HFF-Myc (cell line): ENCODE data around the gene KIAA1549.

Experiments used
- DNase-seq: peaks from one replicate; pipeline ENCODE4 v3.0.0-alpha.2; 2011; ENCODE audit warnings: low read depth; ENCODE audit errors: extremely low read depth
- H3K4me3 ChIP-seq: replicated peaks from 2 replicates; pipeline ENCODE4 v1.5.1; 2011; ENCODE audit warnings: low read depth, mild to moderate bottlenecking, control low read depth, low read length
- CTCF ChIP-seq: IDR thresholded peaks from 2 replicates; pipeline ENCODE4 v1.5.1; 2012; ENCODE audit warnings: mild to moderate bottlenecking, low read depth, low read length, control low read depth; ENCODE audit errors: missing control alignments

The KIAA1549 gene

GRCh38 chr7:138854115-138854645, 127.0 kb downstream of the KIAA1549 start:
- TF ChIP-seq CTCF: no peak
- no peak overlapping the region for H3K4me3 ChIP-seq
- no peak for DNase-seq

- H3K4me3 ChIP-seq: no peak overlapping the region
- no peak for DNase-seq
- no peak for TF ChIP-seq CTCF
Measured at GRCh38 chr7:138853448-138853847, 127.7 kb downstream of the KIAA1549 start.

- TF ChIP-seq CTCF: no peak
- DNase-seq: no peak
- no peak overlapping the region for H3K4me3 ChIP-seq
Measured at GRCh38 chr7:138852469-138852868, 128.7 kb downstream of the KIAA1549 start.

GRCh38 chr7:138849701-138850100, 131.5 kb downstream of the KIAA1549 start:
- no peak for TF ChIP-seq CTCF
- DNase-seq: no peak

GRCh38 chr7:138848056-138848980, 132.9 kb downstream of the KIAA1549 start:
- H3K4me3 ChIP-seq: no peak overlapping the region
- DNase-seq: no peak
- TF ChIP-seq CTCF: no peak

More at GRCh38 chr7:138849701-138850100, 131.5 kb downstream of the KIAA1549 start:
- no peak overlapping the region for H3K4me3 ChIP-seq

- no peak overlapping the region for H3K4me3 ChIP-seq
- no peak for DNase-seq
- no peak for TF ChIP-seq CTCF
Measured at GRCh38 chr7:138845711-138846110, 135.5 kb downstream of the KIAA1549 start.
